Measurements from ENCODE around the gene GIT1. TPM values are rescaled to one million over a fixed set of nuclear protein-coding genes. Genes with fewer than 3 reads are reported as not detected.

The GIT1 gene
- total RNA-seq, 2 experiments from 2014 or later = 107 TPM

DNA sequence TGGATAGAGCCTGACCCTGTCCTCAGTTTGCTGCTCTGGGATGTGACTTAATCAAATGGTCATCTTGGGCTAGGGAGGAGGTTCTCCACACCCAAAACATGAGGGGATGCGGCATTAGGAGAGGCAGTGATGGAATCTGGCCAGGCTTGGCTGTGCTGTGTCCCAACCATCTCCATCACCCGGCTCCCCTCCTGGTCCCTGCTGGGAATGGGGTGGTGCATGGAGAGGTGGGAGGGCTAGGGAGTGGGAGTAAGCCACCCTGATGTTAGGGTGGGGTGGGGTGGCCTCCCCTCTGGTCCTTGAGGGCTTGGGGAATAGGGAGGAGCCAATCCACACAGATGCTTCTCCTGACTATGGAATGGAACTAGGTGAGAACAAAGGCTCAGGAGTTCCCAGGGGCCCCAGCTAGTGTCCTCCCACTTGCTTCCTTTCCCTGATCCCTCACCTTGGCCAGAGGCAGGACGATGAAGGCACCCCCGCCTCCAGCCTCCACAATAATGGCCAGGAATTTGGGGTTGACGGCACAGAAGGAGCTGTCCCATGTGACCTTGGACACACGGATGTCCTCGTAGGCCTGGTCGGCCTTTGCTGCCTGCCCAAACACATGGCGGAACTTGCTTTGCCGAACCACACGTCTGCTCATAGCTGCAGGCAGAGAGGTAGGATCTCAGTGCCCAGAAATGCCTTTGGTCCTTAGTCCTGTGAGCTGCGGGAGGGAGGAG is 31.5 kb upstream of the GIT1 start:
- peaks cover 13% of the 10 kb centered on the region for H3K36me3 Mint-ChIP-seq (ENCODE audit: low read depth)
- H3K27ac Mint-ChIP-seq = no peak overlapping the region
- peaks cover 8% of the 10 kb centered on the region for H3K27me3 Mint-ChIP-seq
- peaks cover 62% of the 10 kb centered on the region for H3K4me1 Mint-ChIP-seq
- CTCF ChIA-PET = interaction anchor here (1.1 kb wide), 1 partner anchor 29 kb away, joined by 4 read pairs; no protein-coding TSS in a partner anchor
- H3K4me3 Mint-ChIP-seq = peak overlapping the region; percentile 27
- POLR2A ChIA-PET = no interaction called here
- H3K9me3 Mint-ChIP-seq = no peaks in the 10 kb centered on the region
- no peak for DNase-seq

DNA sequence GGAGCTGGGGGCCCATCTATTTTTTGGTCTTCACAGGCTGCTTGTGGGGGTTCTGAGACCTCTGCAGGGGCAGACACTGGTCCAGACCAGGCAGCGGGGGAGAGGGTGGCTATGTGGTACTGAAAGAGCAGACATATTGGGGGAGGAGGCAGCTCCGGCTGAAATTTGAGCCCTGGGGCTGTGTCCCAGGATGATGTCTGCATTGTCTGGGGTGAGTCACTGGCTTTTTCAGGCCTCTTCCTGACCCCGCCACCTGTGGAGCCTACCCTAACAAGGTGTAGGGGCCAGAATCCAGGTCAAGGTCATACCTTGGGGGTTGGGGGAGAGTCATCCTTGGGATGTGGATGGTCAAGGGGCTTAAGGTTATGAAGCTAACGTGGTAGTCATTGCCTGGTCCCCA is 30.8 kb upstream of the GIT1 start:
- Mint-ChIP-seq H3K4me3 (no peak overlapping the region), H3K36me3 (ENCODE audit: low read depth) (peaks cover 7% of the 10 kb centered on the region), H3K27me3 (peaks cover 8% of the 10 kb centered on the region), H3K9me3 (no peaks in the 10 kb centered on the region), H3K27ac (no peak overlapping the region), H3K4me1 (peaks cover 61% of the 10 kb centered on the region)
- no peak for DNase-seq
- ChIA-PET POLR2A (no interaction called here), CTCF (interaction anchor here (2.1 to 7.8 kb wide), 2 partner anchors 11 to 27 kb away, joined by 6 to 116 read pairs; partner anchors contain the start of gene ANKRD13B)

DNA sequence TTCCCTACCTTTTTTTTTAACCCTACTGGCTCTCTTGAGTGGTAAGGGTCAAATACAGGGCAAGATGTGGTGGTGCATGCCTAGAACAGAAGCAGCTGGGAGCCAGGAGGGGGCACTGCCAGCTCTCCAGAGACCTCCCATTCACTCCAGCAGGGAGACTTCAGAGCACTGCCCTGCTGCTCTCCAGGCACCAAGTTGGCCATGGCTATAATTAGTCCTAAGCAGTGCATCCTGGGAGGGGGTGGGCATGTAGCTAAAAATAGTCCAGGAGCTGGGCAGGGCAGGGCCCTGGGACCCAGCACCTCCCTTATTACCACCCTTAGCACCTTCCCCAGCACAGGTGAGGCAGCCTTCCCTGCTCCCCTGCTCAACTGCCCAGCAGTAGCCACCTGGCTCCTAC is 29.8 kb upstream of the GIT1 start:
- H3K4me1 Mint-ChIP-seq = peaks cover 61% of the 10 kb centered on the region
- H3K4me3 Mint-ChIP-seq = no peak overlapping the region
- H3K36me3 Mint-ChIP-seq (ENCODE audit: low read depth) = peaks cover 4% of the 10 kb centered on the region
- no peak for DNase-seq
- H3K27me3 Mint-ChIP-seq = peaks cover 8% of the 10 kb centered on the region
- ChIA-PET CTCF (interaction anchor here (2.0 to 7.8 kb wide), 6 partner anchors 12 to 33 kb away, joined by 5 to 116 read pairs (median 19); partner anchors contain the start of gene ANKRD13B), POLR2A (no interaction called here)
- H3K27ac Mint-ChIP-seq = no peak overlapping the region
- H3K9me3 Mint-ChIP-seq = no peaks in the 10 kb centered on the region

GRCh38 chr17:29618272-29619065 is 29.0 kb upstream of the GIT1 start:
- H3K9me3 Mint-ChIP-seq = no peaks in the 10 kb centered on the region
- no peak for DNase-seq
- H3K27me3 Mint-ChIP-seq = peaks cover 8% of the 10 kb centered on the region
- ChIA-PET CTCF (interaction anchor here (0.6 to 7.8 kb wide), 42 partner anchors 8 to 1237 kb away, joined by 3 to 116 read pairs (median 6); partner anchors contain the start of genes ABHD15, ANKRD13B, SSH2 and TP53I13), POLR2A (interaction anchor here (0.6 kb wide), 1 partner anchor 169 kb away, joined by 7 read pairs; no protein-coding TSS in a partner anchor)
- H3K4me3 Mint-ChIP-seq = peak overlapping the region; percentile 13
- H3K4me1 Mint-ChIP-seq = peaks cover 60% of the 10 kb centered on the region
- H3K27ac Mint-ChIP-seq = peak overlapping the region; percentile 60
- H3K36me3 Mint-ChIP-seq (ENCODE audit: low read depth) = peaks cover 4% of the 10 kb centered on the region

DNA sequence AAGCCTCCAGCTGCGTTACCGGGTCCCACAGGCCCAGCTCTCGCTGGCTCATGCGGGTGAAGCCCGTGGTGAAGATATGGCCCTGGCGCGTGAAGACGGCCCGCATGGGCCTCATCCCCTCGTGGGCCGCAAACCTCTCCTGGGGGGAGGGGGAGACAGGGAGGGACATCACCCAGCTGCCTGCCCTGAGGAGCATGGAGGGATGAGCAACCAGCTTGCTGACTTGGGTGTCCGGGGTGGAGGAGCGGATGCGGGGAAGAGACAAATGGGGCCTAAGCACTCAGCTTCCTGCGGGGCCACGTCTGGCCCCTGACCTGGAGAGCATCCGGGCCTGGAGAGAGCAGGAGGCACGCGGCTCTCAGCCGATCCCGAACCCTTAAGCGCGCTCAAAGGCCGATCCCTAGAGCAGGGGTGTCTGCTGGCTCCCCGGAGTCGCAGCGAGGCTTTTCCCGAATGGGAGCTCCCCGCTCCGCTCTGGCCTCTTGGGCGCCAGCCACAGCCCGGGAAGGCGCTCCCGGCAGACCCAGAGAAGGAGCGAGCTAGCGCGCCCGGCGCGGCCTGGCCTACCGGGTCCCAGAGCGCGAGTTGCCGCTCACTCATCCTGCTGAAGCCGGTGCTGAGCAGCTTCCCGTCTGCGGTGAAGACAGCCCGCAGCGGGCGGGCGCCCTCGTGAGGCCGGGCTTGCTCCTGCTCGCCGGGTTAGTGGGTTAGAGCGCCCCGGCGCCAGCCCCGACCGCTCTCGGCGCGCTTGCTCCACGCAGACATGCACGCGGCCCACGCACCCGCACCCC is 28.2 kb upstream of the GIT1 start:
- H3K27me3 Mint-ChIP-seq = peaks cover 8% of the 10 kb centered on the region
- ChIA-PET POLR2A (interaction anchor here (0.6 to 1.1 kb wide), 5 partner anchors 26 to 312 kb away, joined by 3 to 7 read pairs (median 3); partner anchors contain the start of genes ANKRD13B and SSH2), CTCF (interaction anchor here (0.6 to 7.8 kb wide), 61 partner anchors 7 to 856 kb away, joined by 3 to 116 read pairs (median 5); partner anchors contain the start of genes ABHD15, ANKRD13B, MYO18A and SSH2)
- H3K36me3 Mint-ChIP-seq (ENCODE audit: low read depth) = no peaks in the 10 kb centered on the region
- DNase-seq = peak; percentile 89
- H3K9me3 Mint-ChIP-seq = no peaks in the 10 kb centered on the region
- H3K27ac Mint-ChIP-seq = peak overlapping the region; percentile 92
- peaks cover 54% of the 10 kb centered on the region for H3K4me1 Mint-ChIP-seq
- H3K4me3 Mint-ChIP-seq = peak overlapping the region; percentile 82

DNA sequence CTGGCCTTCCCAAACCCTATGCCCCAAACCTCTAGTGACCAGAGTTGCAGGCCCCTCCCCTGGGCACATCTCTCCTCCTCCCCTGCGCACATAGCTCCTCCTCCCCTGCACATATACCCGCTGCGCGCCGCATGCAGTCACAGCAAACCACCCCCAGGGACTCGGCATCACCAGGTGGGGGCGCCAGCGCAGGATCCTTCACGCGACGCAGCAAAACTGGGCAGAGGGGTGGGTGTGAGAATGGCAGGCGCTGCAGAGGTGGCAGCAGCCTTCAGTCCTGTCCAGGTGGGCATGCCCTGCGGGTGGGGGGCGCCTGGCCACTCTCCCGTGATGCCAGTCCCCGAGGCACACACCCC is 27.7 kb upstream of the GIT1 start:
- peaks cover 8% of the 10 kb centered on the region for H3K27me3 Mint-ChIP-seq
- H3K4me1 Mint-ChIP-seq = peaks cover 51% of the 10 kb centered on the region
- H3K36me3 Mint-ChIP-seq (ENCODE audit: low read depth) = no peaks in the 10 kb centered on the region
- ChIA-PET POLR2A (interaction anchor here (0.6 to 1.1 kb wide), 5 partner anchors 25 to 313 kb away, joined by 3 to 5 read pairs (median 3); partner anchors contain the start of genes ANKRD13B and SSH2), CTCF (interaction anchor here (0.6 to 7.8 kb wide), 60 partner anchors 8 to 849 kb away, joined by 3 to 116 read pairs (median 5); partner anchors contain the start of genes ABHD15, ANKRD13B, MYO18A and SSH2)
- peak; percentile 93 for DNase-seq
- peak overlapping the region; percentile 82 for H3K4me3 Mint-ChIP-seq
- no peaks in the 10 kb centered on the region for H3K9me3 Mint-ChIP-seq
- peak overlapping the region; percentile 92 for H3K27ac Mint-ChIP-seq

- Mint-ChIP-seq H3K27ac (peak overlapping the region; percentile 92), H3K36me3 (ENCODE audit: low read depth) (no peaks in the 10 kb centered on the region), H3K4me1 (peaks cover 46% of the 10 kb centered on the region), H3K27me3 (peaks cover 8% of the 10 kb centered on the region), H3K9me3 (no peaks in the 10 kb centered on the region), H3K4me3 (peak overlapping the region; percentile 82)
- ChIA-PET CTCF (interaction anchor here (0.5 to 7.8 kb wide), 49 partner anchors 8 to 850 kb away, joined by 3 to 116 read pairs (median 5); partner anchors contain the start of genes ABHD15, ANKRD13B, SSH2 and TP53I13), POLR2A (interaction anchor here (0.6 to 1.1 kb wide), 5 partner anchors 24 to 313 kb away, joined by 3 to 5 read pairs (median 3); partner anchors contain the start of genes ANKRD13B and SSH2)
- DNase-seq = peak; percentile 18
These were observed 27.0 kb upstream of the GIT1 start for GRCh38 chr17:29616300-29617048.

DNA sequence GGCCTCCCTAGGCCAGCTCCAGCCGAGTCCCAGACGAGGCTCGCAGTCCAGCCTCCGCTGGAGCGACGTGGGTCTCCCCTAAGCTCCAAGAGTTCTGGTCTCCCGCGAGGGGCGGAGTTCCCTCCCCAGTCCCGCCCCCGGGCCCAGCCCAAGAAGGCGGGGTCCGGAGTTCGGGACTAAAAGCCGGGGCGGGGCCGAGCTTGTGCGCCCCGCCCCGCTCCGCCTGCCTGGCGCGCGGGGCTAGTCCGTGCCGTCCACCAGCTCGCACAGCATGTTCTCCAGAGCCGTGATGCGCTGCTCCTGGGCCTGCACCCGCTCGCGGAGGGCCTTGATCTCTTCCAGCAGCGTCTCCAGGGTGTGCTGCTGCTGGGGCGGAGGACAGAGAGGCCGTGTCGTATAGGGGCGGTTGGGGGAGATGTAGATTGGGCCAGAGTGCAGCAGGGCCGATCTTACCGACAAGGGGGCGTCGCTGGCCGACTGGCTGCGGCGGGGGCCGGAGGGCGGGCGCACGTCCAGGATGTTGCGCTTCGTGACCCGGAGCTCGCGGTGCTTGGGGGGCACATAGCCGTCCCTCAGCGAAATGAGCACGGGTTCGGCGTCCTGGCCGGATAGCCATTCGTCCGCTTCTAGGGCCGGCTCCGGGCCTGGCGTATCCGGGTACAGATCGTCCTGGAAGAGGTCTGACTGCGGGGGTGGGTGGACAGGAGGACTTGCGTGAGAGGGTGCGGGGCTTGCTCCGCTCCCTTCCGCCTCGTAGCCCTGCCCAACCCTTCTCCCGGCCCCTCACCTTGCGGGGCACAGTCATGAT is 26.2 kb upstream of the GIT1 start:
- peak; percentile 87 for DNase-seq
- H3K4me1 Mint-ChIP-seq = peaks cover 45% of the 10 kb centered on the region
- H3K27me3 Mint-ChIP-seq = peaks cover 8% of the 10 kb centered on the region
- peak overlapping the region; percentile 82 for H3K4me3 Mint-ChIP-seq
- ChIA-PET CTCF (interaction anchor here (0.5 to 7.8 kb wide), 21 partner anchors 9 to 850 kb away, joined by 3 to 116 read pairs (median 4); partner anchors contain the start of gene ANKRD13B), POLR2A (interaction anchor here (1.0 kb wide), 1 partner anchor 42 kb away, joined by 3 read pairs; no protein-coding TSS in a partner anchor)
- H3K36me3 Mint-ChIP-seq (ENCODE audit: low read depth) = no peaks in the 10 kb centered on the region
- H3K27ac Mint-ChIP-seq = peak overlapping the region; percentile 99
- H3K9me3 Mint-ChIP-seq = no peaks in the 10 kb centered on the region

DNA sequence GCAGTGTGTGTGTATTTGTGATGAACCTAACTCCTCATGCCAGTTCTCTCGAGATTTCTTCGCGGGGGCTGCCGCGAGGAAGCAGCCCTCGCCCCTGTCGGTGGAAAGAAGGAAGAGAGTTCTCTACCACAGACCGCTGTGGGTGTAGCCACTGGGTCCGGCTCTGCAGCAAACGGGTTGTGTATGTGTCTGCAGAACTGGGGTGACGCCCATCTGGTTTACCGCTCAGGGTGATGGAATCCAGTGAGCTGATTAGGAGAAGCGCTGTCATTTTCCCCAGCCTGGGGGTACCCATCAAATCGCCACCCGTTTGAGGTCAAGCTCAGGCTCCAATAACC is 25.6 kb upstream of the GIT1 start:
- peaks cover 8% of the 10 kb centered on the region for H3K27me3 Mint-ChIP-seq
- H3K27ac Mint-ChIP-seq = peak overlapping the region; percentile 99
- H3K36me3 Mint-ChIP-seq (ENCODE audit: low read depth) = no peaks in the 10 kb centered on the region
- H3K9me3 Mint-ChIP-seq = no peaks in the 10 kb centered on the region
- ChIA-PET POLR2A (interaction anchor here (1.0 kb wide), 1 partner anchor 41 kb away, joined by 3 read pairs; no protein-coding TSS in a partner anchor), CTCF (interaction anchor here (0.6 to 7.8 kb wide), 15 partner anchors 9 to 466 kb away, joined by 3 to 116 read pairs (median 4); partner anchors contain the start of gene ANKRD13B)
- peaks cover 45% of the 10 kb centered on the region for H3K4me1 Mint-ChIP-seq
- DNase-seq = peak; percentile 90
- peak overlapping the region; percentile 82 for H3K4me3 Mint-ChIP-seq

- Mint-ChIP-seq H3K4me3 (peak overlapping the region; percentile 82), H3K4me1 (peaks cover 45% of the 10 kb centered on the region), H3K9me3 (no peaks in the 10 kb centered on the region), H3K36me3 (ENCODE audit: low read depth) (no peaks in the 10 kb centered on the region), H3K27ac (peak overlapping the region; percentile 99), H3K27me3 (peaks cover 8% of the 10 kb centered on the region)
- ChIA-PET CTCF (interaction anchor here (0.6 to 7.8 kb wide), 13 partner anchors 8 to 244 kb away, joined by 3 to 116 read pairs (median 9); partner anchors contain the start of genes ANKRD13B and CORO6), POLR2A (no interaction called here)
- DNase-seq = no peak
These were observed 25.1 kb upstream of the GIT1 start for GRCh38 chr17:29614349-29615047.
